ENCODE results near the gene DTNA.

The DTNA gene

DNA sequence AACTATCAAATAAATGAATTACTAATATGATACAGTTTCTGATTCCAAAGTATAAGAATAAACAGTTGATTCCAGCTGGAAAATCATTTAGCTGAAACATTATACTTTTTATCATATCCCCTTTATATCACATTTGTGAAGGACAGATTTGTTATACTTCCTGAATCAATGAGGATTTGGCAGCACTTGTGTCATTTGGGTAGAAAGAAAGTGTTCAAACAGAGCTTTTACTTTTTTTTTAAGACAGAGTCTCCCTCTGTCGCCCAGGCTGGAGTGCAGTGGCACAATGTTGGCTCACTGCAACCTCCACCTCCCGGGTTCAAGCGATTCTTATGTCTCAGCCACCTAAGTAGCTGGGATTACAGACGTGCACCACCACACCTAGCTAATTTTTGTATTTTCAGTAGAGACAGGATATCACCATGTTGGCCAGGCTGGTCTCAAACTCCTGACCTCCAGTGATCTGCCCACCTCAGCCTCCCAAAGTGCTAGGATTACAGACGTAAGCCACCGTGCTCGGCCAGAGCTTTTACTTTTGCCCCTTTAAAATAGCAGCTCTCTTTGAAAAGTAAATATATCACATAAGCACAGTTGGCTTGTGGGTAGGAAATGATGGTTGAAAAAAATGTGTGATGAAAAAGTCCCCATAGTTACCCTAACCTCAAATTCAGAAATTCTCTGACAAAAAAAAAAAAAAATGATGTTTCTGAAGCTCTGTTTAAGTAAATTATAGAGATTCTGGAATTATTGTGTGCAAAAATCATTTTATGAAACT, 95.2 kb downstream of the DTNA start:
- TF ChIP-seq, protein P1, sequence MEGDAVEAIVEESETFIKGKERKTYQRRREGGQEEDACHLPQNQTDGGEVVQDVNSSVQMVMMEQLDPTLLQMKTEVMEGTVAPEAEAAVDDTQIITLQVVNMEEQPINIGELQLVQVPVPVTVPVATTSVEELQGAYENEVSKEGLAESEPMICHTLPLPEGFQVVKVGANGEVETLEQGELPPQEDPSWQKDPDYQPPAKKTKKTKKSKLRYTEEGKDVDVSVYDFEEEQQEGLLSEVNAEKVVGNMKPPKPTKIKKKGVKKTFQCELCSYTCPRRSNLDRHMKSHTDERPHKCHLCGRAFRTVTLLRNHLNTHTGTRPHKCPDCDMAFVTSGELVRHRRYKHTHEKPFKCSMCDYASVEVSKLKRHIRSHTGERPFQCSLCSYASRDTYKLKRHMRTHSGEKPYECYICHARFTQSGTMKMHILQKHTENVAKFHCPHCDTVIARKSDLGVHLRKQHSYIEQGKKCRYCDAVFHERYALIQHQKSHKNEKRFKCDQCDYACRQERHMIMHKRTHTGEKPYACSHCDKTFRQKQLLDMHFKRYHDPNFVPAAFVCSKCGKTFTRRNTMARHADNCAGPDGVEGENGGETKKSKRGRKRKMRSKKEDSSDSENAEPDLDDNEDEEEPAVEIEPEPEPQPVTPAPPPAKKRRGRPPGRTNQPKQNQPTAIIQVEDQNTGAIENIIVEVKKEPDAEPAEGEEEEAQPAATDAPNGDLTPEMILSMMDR (IDR thresholded peaks at IDR 0.05; ENCODE audit: insufficient read depth, missing control alignments): no peak
- DNase-seq (ENCODE audit: insufficient read length, low spot score) (no peak), FAIRE-seq (no peak)

DNA sequence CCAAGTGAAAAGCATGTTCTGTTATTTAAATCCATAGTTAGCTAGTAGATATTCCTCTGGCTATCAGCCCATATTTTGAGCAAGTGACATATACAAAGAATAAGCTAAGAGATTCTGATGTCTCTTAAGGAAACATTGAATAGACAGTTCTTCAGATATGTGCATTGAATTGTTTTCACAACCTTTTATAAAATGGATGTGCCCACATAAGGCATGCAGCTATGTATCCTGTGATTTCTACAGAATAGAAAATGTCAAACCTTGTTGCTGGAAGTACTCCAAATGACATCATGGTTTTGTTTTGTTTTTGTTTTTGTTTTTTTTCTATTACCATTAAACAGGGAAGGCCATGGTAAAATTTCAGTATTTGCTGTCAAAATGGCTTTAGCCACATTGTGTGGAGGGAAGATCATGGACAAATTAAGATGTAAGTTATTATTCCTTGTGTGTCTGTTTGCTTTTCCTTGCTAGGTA, 95.8 kb downstream of the DTNA start:
- TF ChIP-seq, protein P1 (IDR thresholded peaks at IDR 0.05; ENCODE audit: insufficient read depth, missing control alignments): no peak
- DNase-seq (ENCODE audit: insufficient read length, low spot score) (no peak), FAIRE-seq (peak; percentile 58)

DNA sequence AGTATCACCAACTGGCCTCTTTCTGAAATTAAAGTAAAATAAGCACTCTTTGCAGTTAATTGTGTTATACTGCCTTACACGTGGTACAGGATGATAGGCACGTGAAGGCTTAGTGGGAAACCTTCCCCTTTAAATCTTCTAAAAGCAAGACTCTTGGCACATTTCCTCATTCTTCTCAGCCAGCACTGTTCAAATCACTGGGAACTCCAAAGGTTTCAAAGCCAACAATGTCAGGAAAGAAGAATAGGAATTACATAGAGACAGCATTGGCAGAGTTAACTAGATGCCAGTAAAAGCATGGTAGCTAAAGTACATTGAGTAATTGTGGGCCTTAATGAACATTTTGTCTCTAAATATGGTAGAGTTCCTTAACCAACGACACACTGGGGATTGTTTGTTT, 96.4 kb downstream of the DTNA start:
- TF ChIP-seq, protein P1 (IDR thresholded peaks at IDR 0.05; ENCODE audit: insufficient read depth, missing control alignments): no peak
- DNase-seq (ENCODE audit: insufficient read length, low spot score) (no peak), FAIRE-seq (no peak)

DNA sequence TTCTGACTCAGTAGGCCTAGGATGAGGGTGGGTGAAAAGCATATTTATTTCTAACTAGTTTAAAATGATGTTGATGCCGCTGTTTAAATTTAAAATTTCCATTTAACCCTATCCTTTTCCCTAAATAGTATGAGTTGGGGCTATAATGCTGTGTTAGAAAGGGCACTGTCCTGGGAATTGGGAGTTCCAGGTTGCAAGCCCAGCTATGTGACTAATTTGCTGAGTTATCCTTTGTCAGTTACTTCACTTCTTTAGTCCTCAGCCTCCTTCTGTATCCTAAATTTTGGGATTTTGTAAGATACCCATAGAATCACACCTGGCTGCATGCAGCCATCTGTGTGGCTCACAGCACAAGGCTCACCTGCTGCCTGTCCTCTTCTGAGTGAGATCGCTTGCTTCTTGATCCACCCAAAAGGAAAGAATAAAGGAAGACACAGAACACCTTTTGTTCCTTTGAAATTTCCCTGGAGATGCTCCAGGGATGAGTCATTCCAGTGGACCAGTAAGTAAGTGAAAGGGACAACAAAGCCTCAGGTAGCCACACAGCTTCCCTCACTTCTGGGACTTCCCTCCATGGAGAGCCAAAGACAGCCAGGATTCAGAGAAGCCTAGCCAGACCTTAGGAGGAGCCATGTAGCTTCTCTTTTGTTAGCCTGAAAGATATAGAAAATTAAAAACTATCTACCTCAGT, 97.2 kb downstream of the DTNA start:
- TF ChIP-seq, protein P1 (IDR thresholded peaks at IDR 0.05; ENCODE audit: insufficient read depth, missing control alignments): no peak
- DNase-seq (ENCODE audit: insufficient read length, low spot score) (no peak), FAIRE-seq (no peak)

DNA sequence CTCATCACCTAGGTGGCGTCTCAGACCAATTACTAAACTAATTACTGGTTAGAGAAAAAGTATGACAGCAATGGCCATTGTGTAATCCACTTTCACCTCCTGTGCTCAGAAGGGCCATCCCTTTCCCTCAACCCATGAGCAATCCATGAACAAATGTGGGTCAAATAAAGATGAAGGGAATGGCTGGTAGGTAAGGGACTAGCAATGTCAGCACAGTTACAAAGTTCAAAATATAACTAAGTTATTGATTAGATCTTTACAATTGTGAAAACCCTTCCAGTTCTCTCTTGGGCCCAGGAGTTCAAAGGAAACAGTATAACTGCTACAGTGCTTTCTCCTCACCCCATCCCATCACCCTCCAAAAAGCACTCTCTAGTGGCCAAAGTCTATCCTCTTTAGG, 98.3 kb downstream of the DTNA start:
- no peak for FAIRE-seq
- TF ChIP-seq, protein P1 (IDR thresholded peaks at IDR 0.05; ENCODE audit: insufficient read depth, missing control alignments): no peak
- DNase-seq (ENCODE audit: insufficient read length, low spot score): no peak

DNA sequence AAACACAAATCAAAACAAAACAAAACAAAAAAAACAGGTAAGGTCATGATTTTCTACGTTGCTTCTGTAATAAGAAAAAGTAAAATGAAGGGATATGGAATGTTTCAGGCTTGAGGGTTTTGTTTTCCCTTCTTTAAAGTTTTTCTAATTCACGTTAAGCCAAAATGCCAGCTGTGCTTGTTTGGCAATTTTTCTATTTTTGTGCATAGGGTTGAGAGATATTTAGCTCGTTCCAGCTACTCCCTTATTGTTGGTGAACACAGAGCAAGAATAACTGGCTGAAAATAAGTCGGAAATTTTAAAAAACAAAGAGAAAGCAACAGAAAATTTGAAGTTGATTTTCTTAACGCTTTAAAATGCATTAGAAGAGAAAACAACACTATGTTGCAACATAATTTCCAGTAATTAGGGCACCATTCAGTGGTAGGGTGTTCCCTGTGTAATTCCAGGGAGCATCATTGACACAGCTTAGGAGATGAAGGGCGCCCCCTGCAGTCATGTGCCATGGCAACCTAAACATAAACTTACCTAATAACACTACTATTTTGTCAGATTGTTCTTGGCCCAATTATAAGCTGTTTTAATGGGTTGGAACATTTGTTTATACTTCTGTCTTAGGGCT, 99.5 kb downstream of the DTNA start:
- DNase-seq (ENCODE audit: insufficient read length, low spot score) (no peak), FAIRE-seq (peak; percentile 61)
- TF ChIP-seq, protein P1 (IDR thresholded peaks at IDR 0.05; ENCODE audit: insufficient read depth, missing control alignments): peak; percentile 46
